ENCODE measurements around the gene VPS37B. TPM values are rescaled to one million over a fixed set of nuclear protein-coding genes. Genes with fewer than 3 reads are reported as not detected.

Gene VPS37B
- total RNA-seq, 1 donor from 2014 or later = 34.9 TPM

DNA sequence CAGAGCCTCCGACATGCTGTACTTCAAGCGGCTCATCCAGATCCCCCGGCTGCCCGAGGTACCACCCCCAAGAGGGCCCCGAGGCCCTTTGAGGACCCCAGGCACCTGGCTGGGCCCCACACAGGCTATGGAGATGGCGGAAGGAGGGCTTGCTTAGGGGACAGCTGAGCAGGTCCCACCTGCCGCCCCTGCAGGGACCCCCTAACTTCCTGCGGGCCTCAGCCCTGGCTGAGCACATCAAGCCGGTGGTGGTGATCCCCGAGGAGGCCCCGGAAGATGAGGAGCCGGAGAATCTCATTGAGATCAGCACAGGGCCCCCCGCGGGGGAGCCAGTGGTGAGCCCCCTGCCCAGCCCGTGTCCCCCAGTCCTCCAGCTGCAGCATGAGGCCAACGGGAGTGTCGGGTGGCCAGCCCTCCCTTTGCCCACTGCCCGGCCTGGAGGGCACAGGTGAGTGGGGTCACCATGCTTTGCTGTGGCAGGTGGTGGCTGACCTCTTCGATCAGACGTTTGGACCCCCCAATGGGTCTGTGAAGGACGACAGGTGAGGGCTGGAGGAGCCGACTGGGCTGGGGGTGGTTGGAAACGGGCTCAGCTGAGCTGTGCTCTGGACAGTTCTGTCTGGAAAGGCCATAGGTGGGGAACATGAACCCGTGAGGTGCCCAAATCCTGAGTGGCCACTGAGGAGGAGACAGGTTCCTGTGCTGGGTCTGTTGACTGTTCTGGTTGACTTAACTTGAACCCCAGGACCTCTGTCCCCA is 40.7 kb downstream of the VPS37B start:
- H3K9me3 ChIP-seq = no peaks in the 10 kb centered on the region
- no peak overlapping the region for H3K27ac ChIP-seq
- intact Hi-C loops (cut with DNase I) = no loop called here
- H3K36me3 ChIP-seq = peaks cover 0 to 24% of the 10 kb centered on the region in 2 donors
- DNase-seq (ENCODE audit: extremely low spot score in 2 of 2) = no peak
- H3K4me1 ChIP-seq = peaks cover 33% of the 10 kb centered on the region
- H3K4me3 ChIP-seq = no peak overlapping the region
- H3K27me3 ChIP-seq = no peaks in the 10 kb centered on the region
- no peak for TF ChIP-seq POLR2A (IDR thresholded peaks at IDR 0.05)
- TF ChIP-seq, protein P1, sequence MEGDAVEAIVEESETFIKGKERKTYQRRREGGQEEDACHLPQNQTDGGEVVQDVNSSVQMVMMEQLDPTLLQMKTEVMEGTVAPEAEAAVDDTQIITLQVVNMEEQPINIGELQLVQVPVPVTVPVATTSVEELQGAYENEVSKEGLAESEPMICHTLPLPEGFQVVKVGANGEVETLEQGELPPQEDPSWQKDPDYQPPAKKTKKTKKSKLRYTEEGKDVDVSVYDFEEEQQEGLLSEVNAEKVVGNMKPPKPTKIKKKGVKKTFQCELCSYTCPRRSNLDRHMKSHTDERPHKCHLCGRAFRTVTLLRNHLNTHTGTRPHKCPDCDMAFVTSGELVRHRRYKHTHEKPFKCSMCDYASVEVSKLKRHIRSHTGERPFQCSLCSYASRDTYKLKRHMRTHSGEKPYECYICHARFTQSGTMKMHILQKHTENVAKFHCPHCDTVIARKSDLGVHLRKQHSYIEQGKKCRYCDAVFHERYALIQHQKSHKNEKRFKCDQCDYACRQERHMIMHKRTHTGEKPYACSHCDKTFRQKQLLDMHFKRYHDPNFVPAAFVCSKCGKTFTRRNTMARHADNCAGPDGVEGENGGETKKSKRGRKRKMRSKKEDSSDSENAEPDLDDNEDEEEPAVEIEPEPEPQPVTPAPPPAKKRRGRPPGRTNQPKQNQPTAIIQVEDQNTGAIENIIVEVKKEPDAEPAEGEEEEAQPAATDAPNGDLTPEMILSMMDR (IDR thresholded peaks at IDR 0.05) = no peak
- no peak for TF ChIP-seq POLR2AphosphoS5 (IDR thresholded peaks at IDR 0.05; ENCODE audit: insufficient read depth in 1 of 2, low read depth in 1 of 2)

- intact Hi-C loops (cut with DNase I) = no loop called here
- H3K36me3 ChIP-seq = peaks cover 0 to 24% of the 10 kb centered on the region in 2 donors
Observed at GRCh38 chr12:122854554-122854953, 41.4 kb downstream of the VPS37B start.

DNA sequence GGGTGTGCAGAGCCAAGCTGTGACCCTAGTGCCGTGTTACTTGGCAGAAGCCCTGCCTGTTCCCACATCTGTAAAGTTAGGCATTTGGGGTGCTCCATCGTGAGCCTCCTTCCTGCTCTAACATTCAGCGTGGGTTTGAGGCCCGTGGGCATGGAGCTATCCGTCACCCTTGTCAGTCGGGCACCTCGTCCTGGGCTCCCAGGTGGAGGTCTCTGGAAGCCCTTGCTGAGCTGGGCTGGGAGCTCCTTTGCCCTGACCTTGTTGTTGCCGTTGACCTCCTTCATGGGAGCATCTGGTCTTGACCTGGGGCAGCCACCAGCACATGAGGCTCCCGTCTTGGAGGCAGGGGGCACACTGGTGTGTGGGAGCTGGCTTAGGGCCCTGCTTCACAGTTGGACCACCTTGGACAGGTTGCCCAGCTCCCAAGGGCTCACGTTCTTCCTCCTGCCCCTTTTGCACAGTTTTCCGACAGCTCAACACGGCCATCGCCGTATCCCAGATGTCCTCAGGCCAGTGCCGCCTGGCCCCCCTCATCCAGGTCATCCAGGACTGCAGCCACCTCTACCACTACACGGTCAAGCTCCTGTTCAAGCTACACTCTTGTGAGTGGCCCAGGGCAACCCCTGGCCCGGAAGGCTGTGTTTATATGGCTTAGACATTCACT is 42.2 kb downstream of the VPS37B start:
- no peaks in the 10 kb centered on the region for H3K9me3 ChIP-seq
- no peaks in the 10 kb centered on the region for H3K27me3 ChIP-seq
- no peak overlapping the region for H3K4me3 ChIP-seq
- TF ChIP-seq POLR2A (IDR thresholded peaks at IDR 0.05) = no peak
- TF ChIP-seq, protein P1 (IDR thresholded peaks at IDR 0.05) = no peak
- no peak for TF ChIP-seq POLR2AphosphoS5 (IDR thresholded peaks at IDR 0.05; ENCODE audit: insufficient read depth in 1 of 2, low read depth in 1 of 2)
- H3K27ac ChIP-seq = peak overlapping the region; percentile 40
- peaks cover 28% of the 10 kb centered on the region for H3K4me1 ChIP-seq
- DNase-seq (ENCODE audit: extremely low spot score in 2 of 2) = no peak
- intact Hi-C loops (cut with DNase I) = no loop called here
- peaks cover 0 to 24% of the 10 kb centered on the region in 2 donors for H3K36me3 ChIP-seq

More at GRCh38 chr12:122854554-122854953, 41.4 kb downstream of the VPS37B start:
- H3K4me3 ChIP-seq = no peak overlapping the region
- peaks cover 28% of the 10 kb centered on the region for H3K4me1 ChIP-seq
- TF ChIP-seq POLR2AphosphoS5 (IDR thresholded peaks at IDR 0.05; ENCODE audit: insufficient read depth in 1 of 2, low read depth in 1 of 2) = no peak
- no peak for TF ChIP-seq POLR2A (IDR thresholded peaks at IDR 0.05)
- TF ChIP-seq, protein P1 (IDR thresholded peaks at IDR 0.05) = no peak
- H3K27ac ChIP-seq = no peak overlapping the region
- DNase-seq (ENCODE audit: extremely low spot score in 2 of 2) = no peak
- no peaks in the 10 kb centered on the region for H3K9me3 ChIP-seq
- H3K27me3 ChIP-seq = no peaks in the 10 kb centered on the region

DNA sequence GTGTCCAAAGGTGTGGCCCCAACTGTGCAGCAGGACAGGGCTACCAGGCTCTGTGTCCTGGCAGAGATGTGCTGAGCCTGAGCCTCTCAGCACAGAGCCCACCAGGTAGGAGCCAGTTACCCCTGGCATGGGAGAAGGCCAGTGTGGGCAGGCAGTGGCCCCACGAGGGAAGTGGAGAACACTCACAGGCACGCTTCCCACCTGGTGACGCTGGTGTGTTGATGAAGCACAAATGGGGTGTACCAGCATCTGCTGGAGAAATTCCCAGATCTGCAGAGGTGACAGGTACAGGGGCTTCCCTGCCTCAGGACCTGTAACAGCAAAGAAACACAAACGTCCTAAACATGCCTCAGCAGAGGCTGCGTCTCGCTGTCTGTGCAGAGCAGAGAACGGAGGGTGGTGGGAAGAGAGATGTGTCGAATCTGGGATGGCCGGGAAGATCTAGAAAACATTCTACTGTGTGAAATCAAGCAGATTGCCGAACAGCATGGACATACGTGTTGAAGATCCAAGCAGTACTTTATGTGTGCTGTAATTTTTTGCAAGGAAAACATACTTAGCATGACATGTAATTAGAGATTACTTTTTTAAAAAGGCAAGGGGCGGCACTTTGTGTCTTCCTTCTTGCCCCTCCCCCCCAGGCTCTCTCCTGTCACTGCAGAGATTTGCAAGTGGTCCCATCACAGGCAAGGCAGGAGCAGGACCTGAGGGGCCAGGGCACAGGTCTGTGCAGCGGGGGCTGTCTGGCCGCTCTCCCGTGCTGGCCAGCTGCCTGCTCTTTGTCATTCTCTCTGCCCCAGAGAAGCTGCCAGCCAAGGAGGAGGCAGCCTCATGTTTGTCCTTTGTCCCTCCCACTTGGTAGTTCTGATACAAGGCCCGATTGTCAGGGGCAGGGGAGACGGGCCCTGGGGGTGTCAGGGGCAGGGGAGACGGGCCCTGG is 43.3 kb downstream of the VPS37B start:
- intact Hi-C loops (cut with DNase I) = no loop called here
- no peaks in the 10 kb centered on the region for H3K27me3 ChIP-seq
- DNase-seq (ENCODE audit: extremely low spot score in 2 of 2) = no peak
- peaks cover 28% of the 10 kb centered on the region for H3K4me1 ChIP-seq
- no peak overlapping the region for H3K4me3 ChIP-seq
- H3K9me3 ChIP-seq = no peaks in the 10 kb centered on the region
- H3K36me3 ChIP-seq = peaks cover 0 to 24% of the 10 kb centered on the region in 2 donors
- TF ChIP-seq POLR2A (IDR thresholded peaks at IDR 0.05) = no peak
- TF ChIP-seq POLR2AphosphoS5 (IDR thresholded peaks at IDR 0.05; ENCODE audit: insufficient read depth in 1 of 2, low read depth in 1 of 2) = no peak
- TF ChIP-seq, protein P1 (IDR thresholded peaks at IDR 0.05) = no peak
- peak overlapping the region; percentile 68 for H3K27ac ChIP-seq
